GM12891 (cell line): Measurements from ENCODE around the gene INAVA.

Experiments used
- POLR2A ChIP-seq: IDR thresholded peaks from 2 replicates; pipeline ENCODE4 v1.6.1; 2011; ENCODE audit warnings: low read depth, low read length, control low read depth
- POLR2AphosphoS5 ChIP-seq: IDR thresholded peaks from 2 replicates; pipeline ENCODE4 v1.6.1; 2011; ENCODE audit warnings: low read depth, low read length, control low read depth
- SPI1 ChIP-seq: IDR thresholded peaks from 2 replicates; pipeline ENCODE4 v1.6.1; 2011; ENCODE audit warnings: low read depth, low read length, control low read depth
- TAF1 ChIP-seq: IDR thresholded peaks from 2 replicates; pipeline ENCODE4 v1.6.1; 2011; ENCODE audit warnings: low read depth, low read length, control low read depth

DNA sequence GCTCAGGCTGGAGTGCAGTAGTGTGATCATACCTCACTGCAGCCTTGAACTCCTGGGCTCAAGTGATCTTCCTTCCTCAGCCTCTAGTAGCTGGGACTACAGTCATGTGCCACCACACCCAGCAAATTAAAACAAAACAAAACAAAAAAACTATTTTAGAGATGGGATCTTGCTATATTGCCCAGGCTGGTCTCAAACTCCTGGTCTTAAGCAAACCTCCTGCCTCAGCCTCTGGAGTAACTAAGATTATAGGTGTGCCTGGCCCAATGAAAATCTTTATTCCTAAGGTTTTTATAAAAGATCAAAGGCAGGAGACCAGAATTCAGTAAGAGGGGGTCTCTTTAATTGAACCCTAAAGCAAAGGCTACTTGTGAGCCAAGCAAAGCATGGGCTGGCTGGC, 10.1 kb downstream of the INAVA start:
- no peak for TF ChIP-seq POLR2AphosphoS5
- TF ChIP-seq POLR2A: no peak
- no peak for TF ChIP-seq TAF1
- no peak for TF ChIP-seq SPI1
